ENCODE data around the gene LAMA4. TPM values are rescaled to one million over a fixed set of nuclear protein-coding genes. Genes with fewer than 3 reads are reported as not detected.

LAMA4 gene
- total RNA-seq, result 0.64 and 1.4 TPM in 2 replicates

GRCh38 chr6:112253841-112254816 is at the start of gene LAMA4:
Gene LAMA4 (minus strand): TSS chr6:112254567. CDS start chr6:112254150, 417 bp downstream.

GRCh38 chr6:112087136-112087911 is 167.0 kb downstream of the LAMA4 start, which contains the start of the genes FAM229B and TUBE1:
Gene FAM229B (plus strand): TSS chr6:112087591. CDS start chr6:112099284, 11,693 bp downstream.
Gene TUBE1 (minus strand): TSS chr6:112087482. CDS start chr6:112087434, 48 bp downstream.

Other genes with a start within 250 kb of the LAMA4 start
- 0.72 TPM in 1 of 2 replicates, not detected in the other for gene CCN6, start 200.5 kb downstream of the LAMA4 start, total RNA-seq
- gene TUBE1, start 167.1 kb downstream of the LAMA4 start, total RNA-seq, result 20.0 and 26.2 TPM in 2 replicates
- 7.2 and 12.1 TPM in 2 replicates for gene FAM229B, start 167.0 kb downstream of the LAMA4 start, total RNA-seq
- 0.72 TPM in 1 of 2 replicates, not detected in the other for gene RFPL4B, start 92.8 kb upstream of the LAMA4 start, total RNA-seq